ENCODE results near the gene KHDC1.
A peak's percentile ranks its signal among the peaks of the same experiment; 100 is the strongest.
"Not testable (repeated sequence)": the region's sequence is repeated elsewhere in the genome, so short reads cannot be mapped to it uniquely, and the experiment has no call there.

KHDC1 gene

GRCh38 chr6:73262671-73263569 is at the start of gene KHDC1:
Gene KHDC1, minus strand, starts transcription at chr6:73263196. Its CDS starts 20,679 bp downstream, at chr6:73242517.
- peak; percentile 62 to 63 for DNase-seq

- DNase-seq = not testable (repeated sequence)
These were observed 47.5 kb upstream of the KHDC1 start for GRCh38 chr6:73310503-73310845.

- DNase-seq = peak; percentile 44 to 53
These were observed 46.9 kb upstream of the KHDC1 start for GRCh38 chr6:73309785-73310502.

- DNase-seq = no peak
These were observed 46.5 kb upstream of the KHDC1 start for GRCh38 chr6:73309535-73309784.

- no peak for DNase-seq
These were observed 45.9 kb upstream of the KHDC1 start for GRCh38 chr6:73308712-73309534.

GRCh38 chr6:73303773-73304172 is 40.8 kb upstream of the KHDC1 start:
- not testable (repeated sequence) for DNase-seq

GRCh38 chr6:73302339-73302738 is 39.3 kb upstream of the KHDC1 start:
- DNase-seq = no peak

GRCh38 chr6:73299151-73299971 is 36.4 kb upstream of the KHDC1 start:
- no peak for DNase-seq

GRCh38 chr6:73293331-73293730 is 30.3 kb upstream of the KHDC1 start:
- no peak for DNase-seq

- no peak for DNase-seq
These were observed 27.4 kb upstream of the KHDC1 start for GRCh38 chr6:73290435-73290834.

- no peak for DNase-seq
These were observed 23.8 kb upstream of the KHDC1 start for GRCh38 chr6:73286752-73287151.

GRCh38 chr6:73285674-73286283 is 22.8 kb upstream of the KHDC1 start:
- DNase-seq = peak in 1 of 2 donors; percentile 14

GRCh38 chr6:73282871-73283270 is 19.9 kb upstream of the KHDC1 start:
- no peak for DNase-seq

GRCh38 chr6:73281684-73282083 is 18.7 kb upstream of the KHDC1 start:
- not testable (repeated sequence) for DNase-seq

GRCh38 chr6:73269296-73269695 is 6.3 kb upstream of the KHDC1 start:
- DNase-seq = not testable (repeated sequence)

- DNase-seq = not testable (repeated sequence)
These were observed 5.9 kb upstream of the KHDC1 start for GRCh38 chr6:73268896-73269295.

GRCh38 chr6:73264446-73264845 is 1.4 kb upstream of the KHDC1 start:
- no peak for DNase-seq

GRCh38 chr6:73263570-73263909 is 544 bp upstream of the KHDC1 start:
- DNase-seq = no peak

GRCh38 chr6:73258721-73259120 is 4.3 kb downstream of the KHDC1 start:
- no peak for DNase-seq

- DNase-seq = not testable (repeated sequence)
These were observed 8.7 kb downstream of the KHDC1 start for GRCh38 chr6:73254323-73254722.

GRCh38 chr6:73252703-73253102 is 10.3 kb downstream of the KHDC1 start:
- DNase-seq = no peak

- DNase-seq = no peak
These were observed 13.0 kb downstream of the KHDC1 start for GRCh38 chr6:73250016-73250415.

Data from CD4-positive, alpha-beta T cell treated with Interleukin-1 beta for 1 hour (primary cell).